T-helper 2 cell treated with Interferon-gamma antibody and Interleukin-4, amounts not matched to agents 5 μg/mL and 100 μg/mL, for 36 hours (primary cell): ENCODE results near the gene GSAP.

Source experiments
- DNase-seq: peaks from one replicate; pipeline ENCODE4 v3.0.0; 2021; ENCODE audit warnings: low spot score
- H3K27ac Mint-ChIP-seq: one replicate; pipeline ENCODE4 v1.8.0; 2021; ENCODE audit warnings: mild to moderate bottlenecking, mixed read lengths
- H3K27me3 Mint-ChIP-seq: one replicate; pipeline ENCODE4 v1.8.0; 2021; ENCODE audit warnings: low read depth, mixed read lengths
- H3K36me3 Mint-ChIP-seq: one replicate; pipeline ENCODE4 v1.8.0; 2021; ENCODE audit warnings: low read depth, mixed read lengths
- H3K4me1 Mint-ChIP-seq: one replicate; pipeline ENCODE4 v1.8.0; 2021; ENCODE audit warnings: low read depth, mixed read lengths
- H3K4me3 Mint-ChIP-seq: one replicate; pipeline ENCODE4 v1.8.0; 2022; ENCODE audit warnings: mild to moderate bottlenecking, moderate library complexity, mixed read lengths
- H3K9me3 Mint-ChIP-seq: one replicate; pipeline ENCODE4 v1.8.0; 2021; ENCODE audit warnings: mixed read lengths

GSAP gene

DNA sequence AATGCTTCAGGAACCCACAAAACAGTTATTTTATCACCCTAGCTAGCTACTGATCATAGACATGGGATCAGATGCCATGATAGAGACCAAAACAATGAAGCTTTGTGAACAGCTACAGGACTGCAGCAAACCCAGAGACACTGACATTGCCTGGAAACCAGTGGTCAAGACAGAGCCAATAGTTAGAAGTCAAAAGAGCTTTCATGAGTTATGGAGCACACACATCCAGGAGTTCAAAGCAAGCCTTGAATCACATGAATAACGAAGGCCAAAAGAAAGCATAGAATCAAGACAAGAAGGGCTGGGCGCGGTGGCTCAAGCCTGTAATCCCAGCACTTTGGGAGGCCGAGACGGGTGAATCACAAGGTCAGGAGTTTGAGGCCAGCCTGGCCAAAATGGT, 34.5 kb upstream of the GSAP start:
- peaks cover 3% of the 10 kb centered on the region for H3K4me1 Mint-ChIP-seq
- no peaks in the 10 kb centered on the region for H3K9me3 Mint-ChIP-seq
- no peak for DNase-seq
- H3K36me3 Mint-ChIP-seq: no peaks in the 10 kb centered on the region
- no peak overlapping the region for H3K27ac Mint-ChIP-seq
- no peak overlapping the region for H3K4me3 Mint-ChIP-seq
- H3K27me3 Mint-ChIP-seq: peaks cover 16% of the 10 kb centered on the region

DNA sequence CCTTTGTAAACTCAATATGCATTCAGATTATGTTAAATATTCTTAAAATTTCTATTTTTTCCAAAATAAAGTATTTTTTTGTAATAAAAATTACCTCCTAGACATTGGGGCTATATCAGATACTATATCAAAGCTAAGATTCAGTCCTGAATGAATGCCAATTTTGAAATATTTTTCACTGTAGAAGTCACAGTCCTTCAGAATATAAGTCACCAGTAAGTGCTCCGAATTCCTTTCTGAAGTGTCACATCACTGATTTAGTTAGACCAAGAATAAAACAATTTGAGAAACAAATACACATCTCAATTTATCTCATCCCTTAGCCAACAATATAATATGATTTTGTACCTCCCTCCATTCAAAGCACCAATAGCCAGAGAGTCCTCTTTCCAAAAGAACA, 33.9 kb upstream of the GSAP start:
- Mint-ChIP-seq H3K4me3 (no peak overlapping the region), H3K4me1 (peaks cover 3% of the 10 kb centered on the region), H3K36me3 (no peaks in the 10 kb centered on the region), H3K27me3 (peaks cover 15% of the 10 kb centered on the region), H3K27ac (no peak overlapping the region), H3K9me3 (no peaks in the 10 kb centered on the region)
- no peak for DNase-seq

- H3K4me1 Mint-ChIP-seq: peaks cover 3% of the 10 kb centered on the region
- no peak overlapping the region for H3K27ac Mint-ChIP-seq
- no peak for DNase-seq
- no peaks in the 10 kb centered on the region for H3K36me3 Mint-ChIP-seq
- H3K9me3 Mint-ChIP-seq: no peaks in the 10 kb centered on the region
- no peak overlapping the region for H3K4me3 Mint-ChIP-seq
- H3K27me3 Mint-ChIP-seq: peaks cover 13% of the 10 kb centered on the region
Measured at GRCh38 chr7:77447616-77448015, 31.5 kb upstream of the GSAP start.

DNA sequence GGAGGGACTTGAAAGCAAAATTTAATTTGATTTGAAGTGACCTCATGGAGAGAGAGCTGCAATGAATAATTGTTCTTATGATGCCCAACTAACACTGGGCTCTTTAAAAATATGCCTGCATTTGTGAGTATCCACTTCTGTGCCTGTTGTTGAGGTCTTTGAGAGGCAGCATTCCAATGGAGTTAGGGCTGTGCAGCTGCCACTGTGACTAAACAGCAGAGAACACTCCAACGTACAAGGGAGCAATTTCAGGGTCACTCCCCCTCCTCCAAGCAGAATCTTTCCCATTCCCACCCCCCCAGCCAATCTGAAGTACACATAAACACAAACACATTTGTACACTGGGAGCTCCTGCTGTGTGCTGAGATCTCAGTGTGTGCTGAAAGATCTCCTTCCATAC, 28.0 kb upstream of the GSAP start:
- no peak for DNase-seq
- Mint-ChIP-seq H3K4me1 (peaks cover 5% of the 10 kb centered on the region), H3K27me3 (peaks cover 19% of the 10 kb centered on the region), H3K9me3 (no peaks in the 10 kb centered on the region), H3K4me3 (no peak overlapping the region), H3K36me3 (no peaks in the 10 kb centered on the region), H3K27ac (no peak overlapping the region)

- H3K9me3 Mint-ChIP-seq: no peaks in the 10 kb centered on the region
- peaks cover 27% of the 10 kb centered on the region for H3K27me3 Mint-ChIP-seq
Measured at GRCh38 chr7:77443042-77443441, 26.9 kb upstream of the GSAP start.

DNA sequence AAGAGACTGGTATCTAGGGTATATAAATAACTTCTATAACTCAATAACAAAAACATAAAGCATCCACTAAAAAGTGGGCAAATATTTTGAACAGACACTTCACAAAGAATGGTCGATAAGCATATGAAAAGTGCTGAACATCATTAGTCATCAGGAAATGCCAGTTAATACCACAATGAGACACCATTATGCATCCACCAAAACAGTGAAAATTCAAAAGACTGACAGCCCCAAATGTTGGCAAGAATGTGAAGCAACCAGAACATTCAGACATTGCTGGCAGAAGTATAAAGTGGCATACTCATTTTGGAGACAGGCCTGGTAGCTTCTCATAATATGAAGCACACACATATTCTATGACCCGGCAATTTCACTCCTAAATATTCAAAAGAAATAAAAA, 26.5 kb upstream of the GSAP start:
- Mint-ChIP-seq H3K27ac (no peak overlapping the region), H3K27me3 (peaks cover 29% of the 10 kb centered on the region), H3K4me3 (no peak overlapping the region), H3K36me3 (no peaks in the 10 kb centered on the region), H3K4me1 (peaks cover 13% of the 10 kb centered on the region), H3K9me3 (no peaks in the 10 kb centered on the region)
- DNase-seq: no peak

More at GRCh38 chr7:77443042-77443441, 26.9 kb upstream of the GSAP start:
- DNase-seq: no peak
- Mint-ChIP-seq H3K4me1 (peaks cover 12% of the 10 kb centered on the region), H3K4me3 (no peak overlapping the region), H3K27ac (no peak overlapping the region), H3K36me3 (no peaks in the 10 kb centered on the region)

DNA sequence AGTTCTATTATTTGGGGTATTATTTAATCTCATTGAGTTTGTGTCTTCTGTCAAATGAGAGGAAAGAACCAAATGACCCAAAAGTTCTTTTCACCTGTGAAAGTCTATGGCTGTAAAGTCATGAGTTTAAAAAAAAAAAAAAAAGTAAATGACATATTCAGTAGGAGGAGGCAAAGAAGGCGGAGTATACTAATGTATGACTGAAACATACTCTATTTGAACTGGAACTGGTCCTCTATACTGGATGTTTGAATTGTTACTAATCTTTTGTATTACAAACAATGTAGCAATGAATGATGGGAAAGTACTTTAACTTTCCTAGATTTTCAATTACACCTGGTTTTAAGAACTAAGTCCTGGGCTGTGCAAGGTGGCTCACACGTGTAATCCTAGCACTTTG, 24.9 kb upstream of the GSAP start:
- Mint-ChIP-seq H3K27ac (no peak overlapping the region), H3K36me3 (no peaks in the 10 kb centered on the region), H3K9me3 (no peaks in the 10 kb centered on the region), H3K4me1 (peaks cover 10% of the 10 kb centered on the region), H3K4me3 (no peak overlapping the region), H3K27me3 (peaks cover 29% of the 10 kb centered on the region)
- DNase-seq: no peak

- Mint-ChIP-seq H3K36me3 (no peaks in the 10 kb centered on the region), H3K9me3 (no peaks in the 10 kb centered on the region), H3K27me3 (peaks cover 33% of the 10 kb centered on the region), H3K4me3 (no peak overlapping the region), H3K27ac (no peak overlapping the region), H3K4me1 (peaks cover 10% of the 10 kb centered on the region)
- no peak for DNase-seq
Measured at GRCh38 chr7:77439572-77439971, 23.4 kb upstream of the GSAP start.

- Mint-ChIP-seq H3K27ac (no peak overlapping the region), H3K36me3 (no peaks in the 10 kb centered on the region), H3K27me3 (peaks cover 44% of the 10 kb centered on the region), H3K4me3 (no peak overlapping the region), H3K9me3 (no peaks in the 10 kb centered on the region), H3K4me1 (peaks cover 10% of the 10 kb centered on the region)
- DNase-seq: no peak
Measured at GRCh38 chr7:77438131-77438530, 22.0 kb upstream of the GSAP start.

DNA sequence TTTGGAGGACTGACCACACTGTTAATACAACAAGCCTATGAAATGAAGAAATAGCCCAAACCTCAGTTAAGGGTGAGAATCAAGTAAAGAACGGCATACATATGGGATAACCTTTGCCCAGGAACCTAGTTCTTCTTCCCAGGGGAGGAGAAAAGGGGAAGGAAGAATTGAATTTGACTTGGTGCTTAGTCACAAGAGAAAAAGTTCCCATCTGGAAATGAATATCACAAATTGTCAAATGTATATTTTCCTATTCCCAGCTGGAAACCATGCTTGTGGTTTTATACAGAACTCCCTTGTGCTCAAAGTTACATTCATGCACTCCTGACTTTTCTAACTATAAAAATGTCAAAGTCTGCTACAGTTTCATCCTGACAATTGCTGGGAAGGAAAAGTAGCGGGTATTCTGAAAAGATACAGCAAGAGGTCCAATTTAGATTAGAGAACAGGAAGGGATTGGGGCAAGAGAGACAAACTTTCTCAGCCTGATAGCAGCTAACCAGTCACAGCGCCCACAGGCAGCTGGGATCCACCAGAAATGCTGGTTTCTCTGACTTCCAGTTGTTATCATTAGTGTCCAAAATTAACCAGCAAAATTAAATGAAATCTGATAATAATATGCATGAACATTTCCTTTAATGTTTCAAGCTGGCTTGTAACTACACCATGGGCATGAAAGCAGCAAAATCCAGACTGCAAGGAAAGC, 18.6 kb upstream of the GSAP start:
- Mint-ChIP-seq H3K27ac (no peak overlapping the region), H3K4me3 (no peak overlapping the region), H3K27me3 (peaks cover 43% of the 10 kb centered on the region), H3K4me1 (peaks cover 20% of the 10 kb centered on the region), H3K36me3 (no peaks in the 10 kb centered on the region), H3K9me3 (no peaks in the 10 kb centered on the region)
- DNase-seq: no peak

GRCh38 chr7:77433901-77434300, 17.8 kb upstream of the GSAP start:
- Mint-ChIP-seq H3K36me3 (no peaks in the 10 kb centered on the region), H3K9me3 (no peaks in the 10 kb centered on the region), H3K4me3 (no peak overlapping the region), H3K4me1 (peaks cover 27% of the 10 kb centered on the region), H3K27ac (no peak overlapping the region), H3K27me3 (peaks cover 39% of the 10 kb centered on the region)
- DNase-seq: no peak

GRCh38 chr7:77430927-77431326, 14.8 kb upstream of the GSAP start:
- peaks cover 24% of the 10 kb centered on the region for H3K27me3 Mint-ChIP-seq
- no peak for DNase-seq
- H3K4me3 Mint-ChIP-seq: no peak overlapping the region
- H3K4me1 Mint-ChIP-seq: peaks cover 38% of the 10 kb centered on the region
- H3K36me3 Mint-ChIP-seq: no peaks in the 10 kb centered on the region
- no peak overlapping the region for H3K27ac Mint-ChIP-seq
- H3K9me3 Mint-ChIP-seq: no peaks in the 10 kb centered on the region

GRCh38 chr7:77428777-77429231, 12.7 kb upstream of the GSAP start:
- Mint-ChIP-seq H3K4me3 (no peak overlapping the region), H3K4me1 (peaks cover 40% of the 10 kb centered on the region), H3K27me3 (peaks cover 17% of the 10 kb centered on the region), H3K36me3 (no peaks in the 10 kb centered on the region), H3K9me3 (no peaks in the 10 kb centered on the region), H3K27ac (no peak overlapping the region)
- DNase-seq: no peak

DNA sequence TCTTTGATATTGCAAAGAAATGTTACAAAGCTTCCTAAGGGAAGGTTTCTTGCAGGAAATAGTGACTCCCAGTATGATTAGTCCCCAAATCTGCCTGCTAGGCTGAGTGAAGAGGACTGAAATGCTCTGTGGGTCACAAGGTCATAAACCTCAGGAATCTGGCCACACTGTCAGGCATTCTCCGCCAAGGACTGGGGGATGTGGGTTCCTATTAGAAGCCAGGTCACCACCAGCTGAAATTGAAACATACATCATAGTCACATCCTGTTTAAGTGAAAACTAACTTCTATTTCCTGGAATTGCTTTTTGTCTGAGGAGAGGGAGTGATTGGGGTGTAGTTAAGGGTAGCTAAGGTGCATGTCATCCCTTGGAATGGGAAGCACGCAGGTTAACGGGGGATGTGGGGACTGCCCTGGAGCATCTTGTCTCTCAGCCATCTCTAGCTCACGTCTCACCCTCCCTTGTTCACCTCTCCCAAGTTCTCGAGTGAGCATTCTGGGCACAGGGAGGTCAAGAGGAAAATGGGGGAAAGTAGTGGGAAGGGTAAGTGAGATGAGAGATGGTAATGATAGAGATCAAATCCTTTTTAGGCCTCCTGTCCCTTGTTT, 12.0 kb upstream of the GSAP start:
- Mint-ChIP-seq H3K27ac (peak overlapping the region; percentile 65), H3K36me3 (no peaks in the 10 kb centered on the region), H3K4me3 (peak overlapping the region; percentile 69), H3K9me3 (no peaks in the 10 kb centered on the region), H3K4me1 (peaks cover 40% of the 10 kb centered on the region), H3K27me3 (peaks cover 16% of the 10 kb centered on the region)
- DNase-seq: peak; percentile 15
